Karpas-422 (cell line): ENCODE data around the gene SIVA1. TPM values are rescaled to one million over a fixed set of nuclear protein-coding genes. Genes with fewer than 3 reads are reported as not detected.
A peak's percentile ranks its signal among the peaks of the same experiment; 100 is the strongest.

ENCODE experiments used
- DNase-seq: peaks from one replicate; pipeline ENCODE4 v3.0.0-alpha.2; 2015
- H2AFZ ChIP-seq: fragments of 200-600 bp; sonication (generic); 2 replicates; pipeline ENCODE4 v1.6.1; 2014; ENCODE audit warnings: antibody characterized with exemption, low read length, mixed read lengths
- H3K27ac ChIP-seq: fragments of 200-600 bp; sonication (generic); 2 replicates; pipeline ENCODE4 v1.5.1; 2014; ENCODE audit warnings: mild to moderate bottlenecking, low read length, moderate library complexity
- H3K27me3 ChIP-seq: fragments of 200-600 bp; sonication (generic); 2 replicates; pipeline ENCODE4 v1.6.1; 2014; ENCODE audit warnings: low read length, mixed read lengths
- H3K36me3 ChIP-seq: fragments of 200-600 bp; sonication (generic); 2 replicates; pipeline ENCODE4 v1.6.1; 2014; ENCODE audit warnings: low read length, mixed read lengths; ENCODE audit not compliant: insufficient read depth
- H3K4me1 ChIP-seq: fragments of 200-600 bp; sonication (generic); 2 replicates; pipeline ENCODE4 v1.6.1; 2014; ENCODE audit warnings: mild to moderate bottlenecking, low read length, mixed read lengths
- H3K4me2 ChIP-seq: fragments of 200-600 bp; sonication (generic); 2 replicates; pipeline ENCODE4 v1.6.1; 2014; ENCODE audit warnings: low read length, low read depth, mild to moderate bottlenecking; ENCODE audit not compliant: poor library complexity, severe bottlenecking
- H3K4me3 ChIP-seq: fragments of 200-600 bp; sonication (generic); 2 replicates; pipeline ENCODE4 v1.5.1; 2014; ENCODE audit warnings: mild to moderate bottlenecking, antibody characterized with exemption, low read length, mixed read lengths
- H3K79me2 ChIP-seq: fragments of 200-600 bp; sonication (generic); 2 replicates; pipeline ENCODE4 v1.6.1; 2014; ENCODE audit warnings: mild to moderate bottlenecking, low read length, mixed read lengths
- H3K9ac ChIP-seq: fragments of 200-600 bp; sonication (generic); 2 replicates; pipeline ENCODE4 v1.6.0; 2014; ENCODE audit warnings: low read length
- H3K9me2 ChIP-seq: fragments of 200-600 bp; sonication (generic), shearing (Covaris generic); replicated peaks from 2 replicates; pipeline ENCODE4 v1.6.0; 2014; ENCODE audit warnings: mild to moderate bottlenecking, low read length, moderate library complexity; ENCODE audit not compliant: insufficient read depth
- H3K9me3 ChIP-seq: fragments of 300-700, 200-600 bp; sonication (generic); 2 replicates; pipeline ENCODE4 v1.6.1; 2014; ENCODE audit warnings: low read length, mixed read lengths
- H4K20me1 ChIP-seq: fragments of 200-600 bp; sonication (generic); 2 replicates; pipeline ENCODE4 v1.6.1; 2014; ENCODE audit warnings: mild to moderate bottlenecking, antibody characterized with exemption, low read length, low read depth; ENCODE audit not compliant: insufficient read depth
- total RNA-seq: library from RNA; depleted of rRNA; stranded (reverse); fragments of >200 nt; shearing (Covaris generic); gene quantifications from 2 replicates; pipeline ENCODE4 v1.2.3, GENCODE V29; 2014; ENCODE audit warnings: low replicate concordance; rRNA removed

The SIVA1 gene, protein sequence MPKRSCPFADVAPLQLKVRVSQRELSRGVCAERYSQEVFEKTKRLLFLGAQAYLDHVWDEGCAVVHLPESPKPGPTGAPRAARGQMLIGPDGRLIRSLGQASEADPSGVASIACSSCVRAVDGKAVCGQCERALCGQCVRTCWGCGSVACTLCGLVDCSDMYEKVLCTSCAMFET
- total RNA-seq, result 68.1 and 212 TPM in 2 replicates

GRCh38 chr14:104752735-104753527 lies at the start of gene SIVA1:
SIVA1 (plus strand) TSS chr14:104753147; CDS start chr14:104753202, 55 bp downstream.
- Histone ChIP-seq H3K79me2 (peaks cover 47% of the 10 kb centered on the region), H3K36me3 (peaks cover 5% of the 10 kb centered on the region; the same call in 1 of the 2 replicates), H3K4me2 (peak within 1 kb of the TSS; percentile 94), H3K27me3 (no peaks in the 10 kb centered on the region), H3K4me3 (peak within 1 kb of the TSS; percentile 99), H3K9me3 (no peaks in the 10 kb centered on the region), H3K4me1 (peaks cover 20% of the 10 kb centered on the region), H4K20me1 (peaks cover 23% of the 10 kb centered on the region), H3K9me2 (no peaks in the 10 kb centered on the region), H2AFZ (peak within 1 kb of the TSS; percentile 97), H3K27ac (peak within 1 kb of the TSS; percentile 51; the same call in 1 of the 2 replicates), H3K9ac (peak within 1 kb of the TSS; percentile 90)
- DNase-seq, result peak; percentile 100

- H3K9me3 ChIP-seq, result no peaks in the 10 kb centered on the region
- no peaks in the 10 kb centered on the region for H4K20me1 ChIP-seq
- H3K9ac ChIP-seq, result no peak overlapping the region
- no peaks in the 10 kb centered on the region for H3K36me3 ChIP-seq
- no peaks in the 10 kb centered on the region for H3K79me2 ChIP-seq
- H3K4me2 ChIP-seq, result no peak overlapping the region
- H3K9me2 ChIP-seq, result no peaks in the 10 kb centered on the region
- DNase-seq, result no peak
- no peaks in the 10 kb centered on the region for H3K4me1 ChIP-seq
- no peak overlapping the region for H2AFZ ChIP-seq
- H3K4me3 ChIP-seq, result no peak overlapping the region
- no peaks in the 10 kb centered on the region for H3K27me3 ChIP-seq
- H3K27ac ChIP-seq, result no peak overlapping the region
Measured at GRCh38 chr14:104703269-104703668, 49.7 kb upstream of the SIVA1 start.

DNA sequence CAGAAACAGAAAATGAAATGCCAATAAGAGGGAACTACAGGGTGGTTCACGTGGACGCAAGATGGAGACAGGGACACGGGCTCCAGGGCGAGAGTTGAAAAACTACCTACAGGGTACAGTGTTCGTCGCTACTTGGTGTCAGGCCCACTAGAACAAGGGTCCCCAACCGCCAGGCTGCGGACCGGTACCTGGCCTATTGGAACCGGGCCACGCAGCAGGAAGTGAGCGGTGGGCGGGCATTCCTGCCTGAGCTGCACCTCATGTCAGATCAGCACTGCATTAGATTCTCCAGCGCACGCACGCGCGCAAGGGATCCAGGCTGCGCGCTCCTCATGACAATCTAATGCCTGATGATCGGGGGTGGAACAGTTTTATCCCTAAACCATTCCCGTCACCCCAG lies 48.7 kb upstream of the SIVA1 start:
- H3K27me3 ChIP-seq, result no peaks in the 10 kb centered on the region

GRCh38 chr14:104705340-104706047 lies 47.5 kb upstream of the SIVA1 start:
- no peak overlapping the region for H2AFZ ChIP-seq
- DNase-seq, result peak; percentile 69
- no peaks in the 10 kb centered on the region for H3K27me3 ChIP-seq
- no peak overlapping the region for H3K9ac ChIP-seq
- no peak overlapping the region for H3K27ac ChIP-seq
- H3K79me2 ChIP-seq, result no peaks in the 10 kb centered on the region
- H3K9me3 ChIP-seq, result no peaks in the 10 kb centered on the region
- no peaks in the 10 kb centered on the region for H4K20me1 ChIP-seq
- no peaks in the 10 kb centered on the region for H3K4me1 ChIP-seq
- no peak overlapping the region for H3K4me3 ChIP-seq
- no peak overlapping the region for H3K4me2 ChIP-seq
- H3K36me3 ChIP-seq, result no peaks in the 10 kb centered on the region
- H3K9me2 ChIP-seq, result no peaks in the 10 kb centered on the region

More for the DNA sequence above, 48.7 kb upstream of the SIVA1 start:
- Histone ChIP-seq H3K9me3 (no peaks in the 10 kb centered on the region), H3K9ac (no peak overlapping the region), H3K27ac (no peak overlapping the region), H3K4me1 (no peaks in the 10 kb centered on the region), H3K4me3 (no peak overlapping the region), H4K20me1 (no peaks in the 10 kb centered on the region), H3K4me2 (no peak overlapping the region), H3K36me3 (no peaks in the 10 kb centered on the region), H2AFZ (no peak overlapping the region), H3K9me2 (no peaks in the 10 kb centered on the region), H3K79me2 (no peaks in the 10 kb centered on the region)
- DNase-seq, result no peak

DNA sequence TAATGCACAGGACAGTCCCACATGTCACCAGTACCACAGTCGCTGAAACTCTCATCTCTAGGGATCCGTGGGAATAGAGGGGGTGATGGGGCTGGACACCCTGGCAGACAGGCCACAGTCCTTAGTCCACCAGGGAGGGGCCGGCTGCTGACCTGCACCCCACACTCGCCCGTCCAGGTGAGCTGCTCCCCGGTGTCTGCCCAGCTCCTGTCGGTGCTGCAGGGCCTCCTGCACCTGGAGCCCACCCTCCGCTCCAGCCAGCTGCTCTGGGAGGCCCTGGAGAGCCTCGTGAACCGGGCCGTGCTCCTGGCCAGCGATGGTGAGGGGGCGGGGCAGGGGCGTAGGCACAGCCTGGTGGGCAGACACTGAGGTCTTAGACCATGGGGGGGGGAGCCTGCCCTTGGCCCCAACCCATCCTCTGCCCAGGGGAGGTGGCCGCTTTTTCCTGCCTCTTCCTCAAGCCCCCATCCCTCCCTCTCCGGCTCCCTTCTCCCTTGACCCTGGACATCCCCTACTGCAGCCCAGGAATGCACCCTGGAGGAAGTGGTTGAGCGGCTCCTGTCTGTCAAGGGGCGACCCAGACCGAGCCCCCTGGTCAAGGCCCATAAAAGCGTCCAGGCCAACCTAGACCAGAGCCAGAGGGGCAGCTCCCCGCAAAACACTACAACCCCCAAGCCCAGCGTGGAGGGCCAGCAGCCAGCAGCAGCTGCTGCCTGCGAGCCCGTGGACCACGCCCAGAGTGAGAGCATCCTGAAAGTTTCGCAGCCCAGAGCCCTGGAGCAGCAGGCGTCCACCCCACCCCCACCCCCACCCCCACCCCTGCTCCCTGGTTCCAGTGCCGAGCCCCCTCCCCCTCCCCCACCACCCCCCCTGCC lies 46.0 kb upstream of the SIVA1 start:
- Histone ChIP-seq H3K79me2 (no peaks in the 10 kb centered on the region), H3K36me3 (no peaks in the 10 kb centered on the region), H4K20me1 (no peaks in the 10 kb centered on the region), H3K4me1 (no peaks in the 10 kb centered on the region), H3K4me2 (no peak overlapping the region), H3K9me2 (no peaks in the 10 kb centered on the region), H3K9ac (no peak overlapping the region), H3K4me3 (no peak overlapping the region), H3K27me3 (no peaks in the 10 kb centered on the region), H3K9me3 (no peaks in the 10 kb centered on the region), H3K27ac (no peak overlapping the region), H2AFZ (no peak overlapping the region)
- DNase-seq, result no peak

DNA sequence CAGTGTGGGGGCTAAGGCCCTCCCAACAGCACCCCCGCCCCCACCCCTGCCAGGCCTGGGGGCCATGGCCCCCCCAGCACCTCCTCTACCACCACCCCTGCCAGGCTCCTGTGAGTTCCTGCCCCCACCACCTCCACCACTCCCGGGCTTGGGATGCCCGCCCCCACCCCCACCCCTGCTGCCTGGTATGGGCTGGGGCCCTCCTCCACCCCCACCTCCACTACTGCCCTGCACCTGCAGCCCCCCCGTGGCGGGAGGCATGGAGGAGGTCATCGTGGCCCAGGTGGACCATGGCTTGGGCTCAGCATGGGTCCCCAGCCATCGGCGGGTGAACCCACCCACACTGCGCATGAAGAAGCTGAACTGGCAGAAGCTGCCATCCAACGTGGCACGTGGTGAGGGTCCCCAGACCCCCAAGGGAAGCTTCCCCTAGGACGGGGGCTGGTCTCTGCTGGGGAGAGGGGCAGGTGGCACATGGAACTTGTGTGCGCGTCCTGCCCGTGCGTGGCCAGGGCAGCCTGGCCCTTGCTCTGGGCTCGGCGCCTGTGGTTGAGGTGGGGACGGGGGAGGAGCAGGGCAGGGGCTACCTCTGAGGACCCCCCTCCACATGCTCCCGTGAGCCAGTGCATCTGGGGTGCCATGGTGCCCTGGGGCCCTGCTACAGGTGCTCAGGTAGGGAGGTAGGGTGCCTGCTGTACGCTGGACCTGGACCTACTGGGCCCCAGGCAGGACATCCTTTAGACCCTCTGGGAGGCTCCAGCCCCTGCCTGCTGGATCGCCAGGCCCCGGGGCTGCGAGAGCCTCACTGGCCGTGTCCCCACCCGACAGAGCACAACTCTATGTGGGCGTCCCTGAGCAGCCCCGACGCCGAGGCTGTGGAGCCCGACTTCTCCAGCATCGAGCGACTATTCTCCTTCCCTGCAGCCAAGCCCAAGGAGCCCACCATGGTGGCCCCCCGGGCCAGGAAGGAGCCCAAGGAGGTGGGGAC lies 45.0 kb upstream of the SIVA1 start:
- DNase-seq, result no peak
- H3K4me2 ChIP-seq, result no peak overlapping the region
- H3K4me3 ChIP-seq, result no peak overlapping the region
- H3K4me1 ChIP-seq, result no peaks in the 10 kb centered on the region
- H3K27ac ChIP-seq, result no peak overlapping the region
- H3K9me3 ChIP-seq, result no peaks in the 10 kb centered on the region
- H3K9ac ChIP-seq, result no peak overlapping the region
- 0 out of 2 replicates have a peak, but pooled peaks cover under 1% of the 10 kb centered on the region for H4K20me1 ChIP-seq
- H3K36me3 ChIP-seq, result no peaks in the 10 kb centered on the region
- H3K27me3 ChIP-seq, result no peaks in the 10 kb centered on the region
- H2AFZ ChIP-seq, result no peak overlapping the region
- no peaks in the 10 kb centered on the region for H3K9me2 ChIP-seq
- H3K79me2 ChIP-seq, result no peaks in the 10 kb centered on the region

- Histone ChIP-seq H3K79me2 (no peaks in the 10 kb centered on the region), H3K4me2 (no peak overlapping the region), H3K4me1 (no peaks in the 10 kb centered on the region), H4K20me1 (0 out of 2 replicates have a peak, but pooled peaks cover 4% of the 10 kb centered on the region), H3K9me3 (no peaks in the 10 kb centered on the region), H3K36me3 (no peaks in the 10 kb centered on the region), H3K9ac (no peak overlapping the region), H3K4me3 (no peak overlapping the region), H3K27ac (no peak overlapping the region), H3K9me2 (no peaks in the 10 kb centered on the region), H2AFZ (no peak overlapping the region), H3K27me3 (no peaks in the 10 kb centered on the region)
- DNase-seq, result peak; percentile 95
Measured at GRCh38 chr14:104708606-104709268, 44.2 kb upstream of the SIVA1 start.
